Motor neuron (in vitro differentiated cells): ENCODE data around the gene ACTN1. TPM values are rescaled to one million over a fixed set of nuclear protein-coding genes. Genes with fewer than 3 reads are reported as not detected.

Experiments used
- ATAC-seq, 8 experiments: fragments of 200-7000 bp; cut with Tn5 transposase; replicated peaks in 6 of 8; 2 replicates each; pipeline ENCODE4 v1.8.0; 2021; ENCODE audit warnings: mild to moderate bottlenecking in 8 of 8, moderate library complexity in 8 of 8
- H3K27ac ChIP-seq, 2 donors: fragments of 250-450 bp; sonication (Bioruptor Pico); 2 replicates each; pipeline ENCODE4 v1.9.0; 2021; ENCODE audit warnings: antibody characterized with exemption in 2 of 2, mild to moderate bottlenecking in 2 of 2, moderate library complexity in 1 of 2
- H3K4me1 ChIP-seq, 2 donors: fragments of 250-450 bp; sonication (Bioruptor Pico); replicated peaks in 1 of 2; 2 replicates each; pipeline ENCODE4 v1.6.1; 2021; ENCODE audit warnings: antibody characterized with exemption in 2 of 2, mild to moderate bottlenecking in 2 of 2, moderate library complexity in 1 of 2
- H3K4me3 ChIP-seq, 5 donors: fragments of 250-450 bp; sonication (Bioruptor Pico); 2 replicates each; pipeline ENCODE4 v1.9.0; 2021; ENCODE audit warnings: antibody characterized with exemption in 5 of 5, mild to moderate bottlenecking in 5 of 5, moderate library complexity in 4 of 5
- WGBS, 10 experiments: fragments of 450-650 bp; shearing (Covaris generic); methylation state at CpG; one replicate each; pipeline ENCODE4 v1.0.0; 2022; 5-methylcytosine and 5-hydroxymethylcytosine counted together
- in situ Hi-C, 9 experiments: fragments of 400-800 bp; cut with MboI; loops; one replicate each; pipeline ENCODE4 v1.15.0; 2021; ENCODE audit warnings: low sequenced_read_pairs in 9 of 9, low pct_unique_long_range_greater_than_20kb in 2 of 9; ENCODE audit not compliant: unreplicated experiment in 9 of 9
- total RNA-seq, 8 experiments: library from RNA; unstranded; fragments of 300-600 nt; gene quantifications; 2 replicates each; pipeline versions ENCODE4 v1.2.3 to v1.2.4, GENCODE V29; 2022

ACTN1 gene
- total RNA-seq, 8 experiments from 2014 or later, result 9.3 to 159 (median 56.5) TPM

- no peak overlapping the region for H3K4me3 ChIP-seq
- no peak overlapping the region for H3K27ac ChIP-seq
- in situ Hi-C loops, result no loop called here
- peaks cover 9 to 43% of the 10 kb centered on the region in 2 donors for H3K4me1 ChIP-seq
- ATAC-seq, result peak in 3 of 8 experiments; percentile 6 to 26 (median 7)
- 25 to 100% (median 84%) methylated on average over 1 to 4 of the region's 5 CpGs; no CpG with 5 or more reads in 4 of the 10 experiments for WGBS, 10 experiments
These were observed 37.3 kb downstream of the ACTN1 start for GRCh38 chr14:68941820-68942219.

GRCh38 chr14:68940614-68941185 lies 38.4 kb downstream of the ACTN1 start:
- H3K4me3 ChIP-seq, result no peak overlapping the region
- H3K4me1 ChIP-seq, result peaks cover 9 to 52% of the 10 kb centered on the region in 2 donors
- in situ Hi-C loops, result no loop called here
- WGBS, 10 experiments, result 80 to 100% (median 95%) methylated on average over 1 to 3 of the region's 3 CpGs; no CpG with 5 or more reads in 6 of the 10 experiments
- H3K27ac ChIP-seq, result no peak overlapping the region
- no peak for ATAC-seq

- in situ Hi-C loops, result no loop called here
- ATAC-seq, result peak; percentile 13 to 88 (median 71)
These were observed 39.0 kb downstream of the ACTN1 start for GRCh38 chr14:68939893-68940613.

GRCh38 chr14:68939181-68939892 lies 39.8 kb downstream of the ACTN1 start:
- H3K4me3 ChIP-seq, result no peak overlapping the region
- WGBS, 10 experiments, result 37 to 100% (median 49%) methylated on average over 1 to 9 of the region's 11 CpGs; no CpG with 5 or more reads in 2 of the 10 experiments
- H3K4me1 ChIP-seq, result peaks cover 9 to 54% of the 10 kb centered on the region in 2 donors
- H3K27ac ChIP-seq, result peak overlapping the region in 1 of 2 donors; percentile 71
- in situ Hi-C loops, result no loop called here
- ATAC-seq, result peak in 4 of 8 experiments; percentile 3 to 16 (median 10)

More at GRCh38 chr14:68939893-68940613, 39.0 kb downstream of the ACTN1 start:
- H3K27ac ChIP-seq, result no peak overlapping the region
- H3K4me1 ChIP-seq, result peaks cover 9 to 54% of the 10 kb centered on the region in 2 donors
- H3K4me3 ChIP-seq, result no peak overlapping the region
- WGBS, 10 experiments, result 0 to 100% (median 65%) methylated on average over 1 to 6 of the region's 9 CpGs; no CpG with 5 or more reads in 2 of the 10 experiments

GRCh38 chr14:68938271-68939150 lies 40.6 kb downstream of the ACTN1 start:
- no peak overlapping the region for H3K4me3 ChIP-seq
- H3K27ac ChIP-seq, result peak overlapping the region in 1 of 2 donors; percentile 71
- H3K4me1 ChIP-seq, result peaks cover 9 to 54% of the 10 kb centered on the region in 2 donors
- in situ Hi-C loops, result no loop called here
- ATAC-seq, result peak in 5 of 8 experiments; percentile 25 to 51 (median 35)
- WGBS, 10 experiments, result 0 to 29% (median 15%) methylated on average over 1 to 3 of the region's 4 CpGs; no CpG with 5 or more reads in 4 of the 10 experiments

- Histone ChIP-seq H3K27ac (no peak overlapping the region), H3K4me3 (no peak overlapping the region), H3K4me1 (peaks cover 6 to 49% of the 10 kb centered on the region in 2 donors)
- WGBS, 10 experiments, result 55 to 100% (median 62%) methylated on average over 1 to 4 of the region's 11 CpGs; no CpG with 5 or more reads in 6 of the 10 experiments
- in situ Hi-C loops, result no loop called here
- peak in 5 of 8 experiments; percentile 22 to 62 (median 29) for ATAC-seq
These were observed 41.4 kb downstream of the ACTN1 start for GRCh38 chr14:68937471-68938270.

GRCh38 chr14:68936980-68937379 lies 42.1 kb downstream of the ACTN1 start:
- H3K4me3 ChIP-seq, result no peak overlapping the region
- in situ Hi-C loops, result no loop called here
- ATAC-seq, result no peak
- 75 to 100% (median 100%) methylated on average over 1 to 2 of the region's 2 CpGs; no CpG with 5 or more reads in 2 of the 10 experiments for WGBS, 10 experiments
- H3K27ac ChIP-seq, result no peak overlapping the region
- peaks cover 6 to 42% of the 10 kb centered on the region in 2 donors for H3K4me1 ChIP-seq

- WGBS, 10 experiments, result 63 to 93% (median 84%) methylated on average over 2 to 8 of the region's 8 CpGs; no CpG with 5 or more reads in 2 of the 10 experiments
- no peak for ATAC-seq
- Histone ChIP-seq H3K27ac (no peak overlapping the region), H3K4me3 (no peak overlapping the region), H3K4me1 (peaks cover 6 to 41% of the 10 kb centered on the region in 2 donors)
- in situ Hi-C loops, result no loop called here
These were observed 42.6 kb downstream of the ACTN1 start for GRCh38 chr14:68936476-68936875.

GRCh38 chr14:68935761-68936214 lies 43.3 kb downstream of the ACTN1 start:
- Histone ChIP-seq H3K4me1 (peaks cover 6 to 41% of the 10 kb centered on the region in 2 donors), H3K4me3 (no peak overlapping the region), H3K27ac (no peak overlapping the region)
- in situ Hi-C loops, result no loop called here
- peak in 2 of 8 experiments; percentile 4 to 29 for ATAC-seq
- 33 to 100% (median 80%) methylated on average over 1 to 2 of the region's 6 CpGs; no CpG with 5 or more reads in 5 of the 10 experiments for WGBS, 10 experiments

- H3K4me1 ChIP-seq, result peaks cover 0 to 33% of the 10 kb centered on the region in 2 donors
- no peak for ATAC-seq
- no peak overlapping the region for H3K4me3 ChIP-seq
- no peak overlapping the region for H3K27ac ChIP-seq
- in situ Hi-C loops, result no loop called here
- 85 to 100% (median 99%) methylated on average over 3 to 9 of the region's 9 CpGs; no CpG with 5 or more reads in 2 of the 10 experiments for WGBS, 10 experiments
These were observed 45.0 kb downstream of the ACTN1 start for GRCh38 chr14:68934066-68934465.

GRCh38 chr14:68932686-68933085 lies 46.4 kb downstream of the ACTN1 start:
- Histone ChIP-seq H3K4me1 (peaks cover 4 to 28% of the 10 kb centered on the region in 2 donors), H3K27ac (no peak overlapping the region), H3K4me3 (no peak overlapping the region)
- 30 to 100% (median 100%) methylated on average over 1 to 3 of the region's 5 CpGs; no CpG with 5 or more reads in 1 of the 10 experiments for WGBS, 10 experiments
- ATAC-seq, result peak in 1 of 8 experiments; percentile 8
- in situ Hi-C loops, result no loop called here
